HG03159 (cell line): Measurements from ENCODE around the gene PLPPR2.
A peak's percentile ranks its signal among the peaks of the same experiment; 100 is the strongest.
"Not testable (repeated sequence)": the region's sequence is repeated elsewhere in the genome, so short reads cannot be mapped to it uniquely, and the experiment has no call there.

ENCODE experiments used
- ATAC-seq: cut with Tn5 transposase; IDR thresholded peaks from one replicate; pipeline ENCODE4 v1.9.1; 2021; ENCODE audit warnings: mild to moderate bottlenecking, moderate library complexity; ENCODE audit not compliant: unreplicated experiment

Gene PLPPR2

DNA sequence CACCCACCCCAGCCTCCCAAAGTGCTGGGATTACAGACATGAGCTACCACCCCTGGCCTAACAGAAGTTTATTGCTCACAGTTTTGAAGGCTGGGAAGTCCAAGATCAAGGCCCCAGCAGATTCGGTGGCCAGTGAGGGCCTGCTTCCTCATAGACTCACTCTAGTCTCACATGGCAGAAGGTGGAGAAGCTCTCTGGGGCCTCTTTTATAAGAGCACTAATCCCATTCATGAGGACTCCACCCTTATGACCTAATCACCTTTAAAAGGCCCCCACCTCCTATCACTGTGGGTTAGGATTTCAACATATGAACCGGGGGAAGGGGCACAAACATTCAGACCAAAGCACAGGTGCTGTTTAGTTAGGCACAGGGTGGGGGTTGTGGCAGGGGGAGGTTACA, 12.3 kb downstream of the PLPPR2 start:
- ATAC-seq: no peak

DNA sequence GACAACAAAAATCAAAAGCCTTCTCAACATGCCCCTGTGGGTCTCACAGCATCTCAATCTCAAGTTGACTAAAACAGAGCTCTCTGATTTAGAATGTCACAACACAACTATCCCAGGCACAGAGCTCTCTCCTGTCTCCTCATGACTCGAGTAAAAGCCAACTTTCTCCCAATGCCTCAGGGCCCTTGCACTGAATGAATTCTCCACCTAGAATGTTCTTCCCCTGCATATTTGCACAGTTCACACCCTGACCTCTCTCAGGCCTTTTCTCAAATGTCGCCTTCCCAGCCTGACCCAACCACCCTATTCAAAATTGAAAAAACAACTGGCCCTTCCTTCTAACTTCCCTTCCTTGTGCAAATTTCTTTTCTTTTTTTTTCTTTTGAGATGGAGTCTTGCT, 15.5 kb downstream of the PLPPR2 start:
- no peak for ATAC-seq

DNA sequence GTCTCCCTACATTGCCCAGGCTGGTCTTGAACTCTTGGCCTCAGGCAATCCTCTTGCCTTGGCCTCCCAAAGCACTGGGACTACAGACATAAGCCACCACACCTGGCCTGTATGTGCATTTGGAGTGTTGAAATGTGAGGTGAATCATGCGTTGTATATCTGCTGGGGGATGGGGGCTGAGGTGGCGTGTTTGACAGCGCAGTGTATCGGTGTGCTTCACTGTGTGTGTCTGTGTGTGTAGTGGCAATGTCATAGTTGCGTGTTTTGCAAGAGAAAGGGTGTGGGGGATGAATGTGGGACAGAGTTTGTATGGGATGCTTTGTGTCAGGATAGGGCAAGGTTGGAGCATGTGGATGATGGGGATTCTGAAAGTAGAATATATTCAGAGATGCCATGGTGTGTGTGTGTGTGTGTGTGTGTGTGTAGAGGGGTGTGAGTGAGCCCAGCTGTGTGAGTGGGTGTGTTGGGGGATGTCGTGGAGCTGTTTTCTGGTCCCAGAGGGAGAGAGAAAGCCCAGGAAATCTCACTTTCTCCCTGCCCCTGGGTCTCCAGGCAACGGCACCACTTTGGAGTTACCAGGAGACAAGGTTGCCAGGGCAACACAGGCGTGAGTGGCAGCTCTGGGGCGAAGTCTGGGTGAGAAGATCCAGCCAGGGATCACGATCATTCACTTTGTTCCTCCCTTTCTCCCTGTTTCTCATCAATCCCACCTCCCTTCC, 18.1 kb downstream of the PLPPR2 start:
- no peak for ATAC-seq

DNA sequence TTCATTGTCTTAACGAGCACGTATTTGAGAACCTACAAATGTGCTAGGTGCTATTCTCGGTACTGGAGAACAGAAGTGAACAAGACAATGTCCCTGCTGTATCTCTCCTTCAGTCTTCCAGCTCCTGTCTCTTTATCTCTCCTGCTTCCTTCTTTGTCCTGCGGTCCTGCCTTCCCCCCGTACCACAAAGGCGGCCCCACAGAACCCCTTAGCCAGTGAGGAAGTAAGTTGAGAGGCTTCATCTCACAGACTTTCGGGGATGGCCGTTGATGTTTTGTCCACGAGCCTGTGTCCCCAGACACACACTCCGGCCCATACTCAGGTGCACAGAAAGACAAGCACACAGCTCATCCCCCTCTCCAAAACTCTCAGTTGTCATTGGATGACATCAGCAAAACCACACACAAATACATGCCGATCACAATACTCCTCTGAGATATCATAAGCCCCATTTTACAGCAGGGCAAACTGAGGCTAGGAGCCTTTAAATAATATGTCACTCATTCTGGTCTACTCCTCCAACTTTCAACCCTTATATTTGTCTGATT, 18.7 kb downstream of the PLPPR2 start:
- ATAC-seq: no peak

DNA sequence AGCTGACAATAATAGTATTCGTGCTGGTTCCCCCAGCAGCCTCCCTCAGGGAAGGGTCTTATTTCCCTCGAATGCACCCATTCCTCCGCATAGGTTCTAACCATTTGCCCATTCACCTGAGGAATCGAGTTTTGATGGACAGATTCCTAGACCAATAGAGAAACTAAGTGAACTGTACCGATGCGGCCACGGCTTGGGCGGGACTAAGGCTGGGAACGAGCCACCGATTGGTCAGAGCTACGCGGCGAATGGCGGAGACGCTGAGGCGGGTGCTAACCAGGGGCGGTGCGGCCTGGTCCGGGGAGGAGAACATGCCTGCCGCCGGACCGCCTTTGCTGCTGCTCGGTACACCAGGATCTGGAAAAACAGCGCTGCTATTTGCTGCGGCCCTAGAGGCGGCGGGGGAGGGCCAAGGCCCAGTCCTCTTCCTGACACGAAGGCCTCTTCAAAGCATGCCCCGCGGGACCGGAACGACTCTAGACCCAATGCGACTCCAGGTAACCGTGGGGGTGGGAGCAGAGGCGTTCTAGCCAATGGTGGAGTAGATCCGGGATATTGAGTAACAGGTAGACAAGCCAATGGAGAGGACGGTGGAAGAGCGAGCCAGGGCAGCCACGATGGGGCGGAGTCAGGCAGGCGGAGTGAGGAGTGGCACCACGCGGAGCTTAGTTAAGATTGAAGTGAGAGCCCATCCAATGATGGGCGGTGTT, 19.4 kb downstream of the PLPPR2 start, which contains the start of gene SWSAP1:
SWSAP1 (plus strand) TSS at position 234 of the 710 bp plus-strand sequence; CDS start at position 249, 15 bp downstream.
- peak; percentile 89 for ATAC-seq

DNA sequence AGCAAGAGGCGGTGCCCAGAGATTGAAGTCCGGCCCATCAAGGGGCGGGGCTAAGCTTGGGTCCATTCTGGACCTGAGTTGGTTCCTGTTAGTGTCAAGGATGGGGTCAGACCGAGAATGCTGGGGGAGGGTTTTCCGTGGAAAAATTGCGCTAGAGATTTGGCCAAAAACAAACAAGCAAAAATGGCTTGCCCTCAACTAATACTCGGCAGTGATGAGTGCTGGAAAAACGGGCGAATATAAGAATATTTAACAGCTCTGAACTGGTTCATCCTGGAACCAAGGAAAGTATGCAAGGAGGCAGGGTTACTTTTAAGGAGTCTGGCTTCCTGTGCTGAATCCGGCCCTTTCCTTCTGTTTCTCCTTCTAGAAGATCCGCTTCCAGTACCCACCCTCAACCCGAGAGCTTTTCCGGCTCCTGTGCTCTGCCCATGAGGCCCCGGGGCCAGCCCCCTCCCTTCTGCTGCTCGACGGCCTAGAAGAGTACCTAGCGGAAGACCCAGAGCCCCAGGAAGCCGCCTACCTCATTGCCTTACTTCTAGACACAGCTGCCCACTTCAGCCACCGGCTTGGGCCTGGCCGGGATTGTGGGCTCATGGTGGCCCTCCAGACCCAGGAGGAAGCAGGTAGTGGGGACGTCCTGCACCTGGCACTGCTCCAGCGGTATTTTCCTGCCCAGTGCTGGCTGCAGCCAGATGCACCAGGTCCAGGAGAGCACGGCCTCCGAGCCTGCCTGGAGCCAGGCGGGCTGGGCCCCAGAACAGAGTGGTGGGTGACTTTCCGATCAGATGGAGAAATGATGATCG, 20.1 kb downstream of the PLPPR2 start:
- ATAC-seq: no peak

DNA sequence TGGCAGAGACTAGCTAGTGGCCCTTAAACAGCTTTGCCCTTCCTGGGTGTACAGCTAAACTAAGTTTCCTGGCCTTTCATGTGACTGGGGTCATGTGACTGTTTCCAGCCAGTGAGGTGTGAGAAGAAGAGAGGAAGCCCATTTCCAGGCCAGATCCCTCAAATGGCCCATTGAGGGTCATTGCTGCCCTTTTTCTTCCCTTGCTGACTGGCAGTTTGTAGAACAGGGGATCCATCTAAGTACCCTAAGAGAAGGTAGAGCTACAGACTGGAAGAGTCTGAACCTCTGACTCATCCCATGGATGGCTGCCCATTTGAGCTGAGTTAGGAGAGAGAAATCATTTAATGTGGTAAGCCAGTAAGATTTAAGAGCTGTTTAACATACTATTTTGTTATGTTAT, 22.0 kb downstream of the PLPPR2 start:
- ATAC-seq: no peak

DNA sequence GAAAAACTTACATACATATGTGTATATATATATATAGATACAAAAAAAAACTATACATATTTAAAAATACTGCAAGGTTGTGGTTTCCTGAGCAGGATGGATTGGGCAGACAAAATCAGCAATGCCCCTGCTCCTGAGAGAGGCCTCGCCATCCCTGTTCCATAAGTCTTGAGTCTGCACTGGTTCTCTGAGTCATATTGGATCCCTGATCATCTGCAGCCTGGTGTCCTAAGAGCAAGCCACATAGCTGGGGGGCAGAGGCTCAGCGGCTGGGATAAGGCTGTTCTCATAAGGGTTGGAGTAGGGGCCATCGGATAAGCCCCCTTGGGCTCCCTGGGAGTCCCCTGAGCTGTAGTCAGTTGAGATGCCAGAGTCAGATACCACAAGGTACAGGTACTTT, 22.5 kb downstream of the PLPPR2 start:
- ATAC-seq: no peak

DNA sequence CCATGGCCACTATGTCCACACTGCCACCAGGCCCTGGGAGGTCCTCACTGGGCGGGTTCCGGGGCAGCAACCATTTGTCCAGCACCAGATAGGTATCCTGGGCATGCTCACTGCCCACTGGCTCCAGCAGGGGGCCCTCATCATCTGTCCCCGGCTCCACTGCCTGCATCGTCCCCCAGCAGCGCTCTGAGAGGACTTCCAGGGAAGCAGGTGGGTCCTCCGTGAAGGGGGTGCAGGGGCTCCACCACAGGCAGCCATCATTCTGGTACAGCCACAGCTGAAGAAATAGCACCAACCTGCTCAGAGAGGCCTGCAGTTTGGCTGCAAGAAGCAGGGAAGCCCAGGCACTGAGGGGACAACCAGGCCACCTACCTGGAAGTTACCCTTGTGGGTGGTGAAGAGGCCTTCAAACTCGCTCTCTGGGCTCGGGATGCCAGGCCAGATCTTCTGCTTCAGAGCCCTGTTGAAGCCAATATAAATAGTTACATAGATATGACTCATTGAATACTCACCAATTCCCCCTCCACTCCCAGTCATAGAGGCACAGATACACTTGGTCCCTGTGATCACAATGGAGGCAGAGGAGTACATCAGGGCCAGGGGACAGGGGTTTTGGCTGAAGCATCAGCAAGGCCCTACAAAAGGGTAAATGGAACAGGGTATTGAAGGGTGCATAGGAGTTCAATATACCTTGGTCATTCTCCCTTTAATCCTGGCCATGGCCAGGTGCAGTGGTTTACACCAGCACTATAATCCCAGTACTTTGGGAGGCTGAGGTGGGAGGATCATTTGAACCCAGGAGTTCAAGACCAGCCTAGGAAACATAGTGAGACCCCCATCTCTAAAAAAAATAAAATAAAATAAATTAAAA, 23.3 kb downstream of the PLPPR2 start:
- ATAC-seq: no peak

DNA sequence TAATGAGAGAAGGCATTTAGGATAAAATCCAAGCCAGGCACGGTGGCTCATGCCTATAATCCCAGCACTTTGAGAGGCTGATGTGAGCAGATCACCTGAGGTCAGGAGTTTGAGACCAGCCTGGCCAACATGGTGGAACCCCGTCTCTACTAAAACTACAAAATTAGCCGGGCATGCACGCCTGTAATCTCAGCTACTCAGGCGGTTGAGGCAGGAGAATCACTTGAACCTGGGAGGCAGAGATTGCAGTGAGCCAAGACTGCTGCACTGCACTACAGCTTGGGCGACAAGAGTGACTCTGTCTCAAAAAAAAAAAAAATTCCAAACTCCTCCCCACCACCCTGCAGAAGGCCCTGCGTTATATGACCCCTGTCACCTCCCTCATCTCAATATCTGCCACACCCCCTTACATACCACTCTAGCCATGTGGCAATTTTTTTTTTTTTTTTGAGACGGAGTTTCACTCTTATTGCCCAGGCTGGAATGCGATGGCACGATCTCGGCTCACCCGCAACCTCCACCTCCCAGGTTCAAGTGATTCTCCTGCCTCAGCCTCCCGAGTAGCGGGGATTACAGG, 24.1 kb downstream of the PLPPR2 start:
- ATAC-seq: not testable (repeated sequence)

DNA sequence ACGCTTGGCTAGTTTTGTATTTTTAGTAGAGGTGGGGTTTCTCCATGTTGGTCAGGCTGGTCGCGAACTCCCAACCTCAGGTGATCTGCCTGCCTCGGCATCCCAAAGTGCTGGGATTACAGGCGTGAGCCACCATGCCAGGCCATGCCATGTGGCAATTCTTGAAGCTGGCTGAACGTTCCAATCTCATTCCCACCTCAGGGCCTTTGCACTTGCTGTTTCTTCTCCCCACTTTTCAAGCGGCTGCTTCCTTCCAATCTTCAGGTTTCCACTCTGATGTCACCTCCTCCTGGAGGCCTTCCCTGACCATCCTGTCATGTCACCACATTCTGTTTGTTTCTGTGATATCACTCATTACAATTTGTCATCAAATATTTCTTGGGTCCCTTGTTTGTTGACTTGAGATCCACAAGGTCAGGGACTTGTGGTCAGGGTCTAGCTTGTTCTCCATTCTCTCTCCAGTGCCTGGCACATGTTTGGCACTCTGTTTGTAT, 24.7 kb downstream of the PLPPR2 start:
- no peak for ATAC-seq

DNA sequence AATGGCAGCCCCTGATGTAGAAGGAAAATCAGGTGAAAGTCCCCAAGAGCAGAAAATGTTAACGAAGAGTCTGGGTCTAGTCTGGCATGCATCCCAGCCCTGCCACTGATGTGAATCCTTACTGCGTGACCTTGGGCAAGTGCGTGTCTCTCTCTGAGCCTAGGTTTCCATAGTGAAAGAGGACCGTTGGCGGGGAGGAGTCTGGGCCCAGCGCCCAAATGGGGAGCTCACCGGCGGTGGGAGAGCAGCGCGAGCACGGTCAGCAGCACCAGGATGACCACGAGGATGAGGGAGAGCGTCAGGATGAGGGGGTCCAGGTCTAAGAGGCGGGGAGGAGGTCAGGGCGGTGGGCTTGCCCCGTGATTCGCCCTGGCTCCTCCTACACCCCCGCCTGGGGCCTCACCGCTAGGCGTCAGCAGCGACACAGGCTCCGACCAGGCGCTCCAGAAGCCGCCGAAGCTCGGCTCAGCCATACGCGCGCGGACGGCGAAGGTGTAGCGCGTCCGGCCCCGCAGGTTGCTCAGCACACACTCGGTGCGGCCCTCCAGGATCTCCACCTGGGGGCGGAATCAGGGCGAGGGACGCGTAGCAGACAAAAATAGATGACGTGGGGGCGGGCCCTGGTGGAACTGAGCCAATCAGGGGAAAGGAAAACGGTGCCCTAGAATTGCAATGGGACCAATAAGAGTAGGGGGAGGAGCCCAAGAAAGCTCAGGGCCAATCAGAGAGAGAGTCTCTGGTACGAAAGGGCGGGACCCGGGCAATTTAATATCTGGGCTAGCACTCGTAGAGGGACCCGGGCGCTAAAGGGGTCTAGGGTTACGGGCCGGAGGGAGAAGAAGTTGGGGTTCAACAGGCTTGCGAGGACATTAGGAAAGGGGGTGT, 25.7 kb downstream of the PLPPR2 start:
- peak; percentile 76 for ATAC-seq

DNA sequence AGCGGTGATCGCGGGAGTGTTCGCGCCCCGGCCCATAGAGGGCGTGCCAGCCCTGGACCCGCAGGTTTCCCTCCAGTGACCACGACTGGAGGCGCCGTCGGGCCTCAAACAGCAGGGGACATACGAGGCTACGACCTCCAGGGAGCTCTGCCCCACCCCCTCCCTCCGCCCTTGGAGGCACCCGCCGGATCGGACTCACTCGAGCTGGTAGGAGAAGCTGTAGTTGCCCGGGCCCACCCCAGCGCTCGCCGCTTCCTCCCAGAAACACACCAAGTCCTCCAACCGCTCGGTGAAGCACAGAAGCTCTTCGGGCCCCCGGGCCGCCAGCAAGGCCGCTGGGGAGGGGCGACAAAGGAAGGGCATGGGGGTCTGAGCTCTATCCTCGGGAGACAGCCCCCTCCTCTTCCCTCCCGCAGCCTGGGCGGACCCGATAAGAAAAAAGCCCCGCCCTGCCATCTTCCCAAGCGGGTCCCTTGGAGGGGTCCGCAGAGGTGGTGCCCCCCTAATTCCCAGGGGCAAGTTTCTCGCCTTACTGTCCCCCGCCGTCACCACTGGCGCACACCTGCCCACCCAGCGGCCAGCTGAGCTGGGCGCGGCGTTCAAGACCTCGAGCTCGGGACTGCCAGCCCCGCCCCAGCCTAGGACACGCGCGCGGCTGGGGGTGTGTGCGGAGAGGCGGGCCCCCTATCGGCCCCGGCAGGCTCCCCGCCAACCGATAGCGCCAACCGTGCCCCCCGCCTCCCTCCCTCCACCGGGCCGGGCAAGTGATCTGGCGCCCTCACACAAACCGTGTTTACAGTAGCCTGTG, 27.9 kb downstream of the PLPPR2 start:
- no peak for ATAC-seq

DNA sequence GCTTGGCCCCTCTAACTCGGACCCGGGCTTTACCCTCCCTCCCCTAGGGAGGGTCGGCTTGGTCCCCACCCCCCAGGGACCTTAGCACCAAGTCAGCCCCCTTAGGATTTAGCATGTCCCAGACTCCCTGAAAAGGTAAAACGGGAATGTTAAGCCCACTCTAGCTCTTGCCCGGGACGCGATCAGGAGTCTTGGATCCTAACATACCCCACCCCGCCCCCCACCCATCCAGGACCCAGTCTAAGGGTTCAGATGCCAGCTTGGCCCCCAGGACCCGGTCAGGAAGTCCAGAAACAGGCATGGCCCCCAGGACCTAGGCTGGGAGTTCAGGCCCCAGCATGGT, 28.4 kb downstream of the PLPPR2 start:
- no peak for ATAC-seq

DNA sequence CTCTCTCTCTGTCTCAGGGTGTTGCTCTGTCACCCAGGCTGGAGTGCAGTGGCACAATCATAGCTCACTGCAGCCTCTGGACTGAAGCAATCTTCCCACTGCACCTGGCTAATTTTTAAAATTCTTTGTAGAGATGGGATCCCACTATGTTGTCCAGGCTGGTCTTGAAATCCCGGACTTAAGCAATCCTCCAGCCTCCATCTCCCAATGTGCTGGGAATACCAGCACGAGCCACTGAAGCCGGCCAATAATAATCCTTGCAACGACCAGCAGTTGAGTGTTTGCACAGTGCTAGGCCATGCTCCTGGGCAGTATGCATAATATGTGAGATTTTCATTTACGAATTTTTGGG, 29.5 kb downstream of the PLPPR2 start:
- ATAC-seq: no peak

DNA sequence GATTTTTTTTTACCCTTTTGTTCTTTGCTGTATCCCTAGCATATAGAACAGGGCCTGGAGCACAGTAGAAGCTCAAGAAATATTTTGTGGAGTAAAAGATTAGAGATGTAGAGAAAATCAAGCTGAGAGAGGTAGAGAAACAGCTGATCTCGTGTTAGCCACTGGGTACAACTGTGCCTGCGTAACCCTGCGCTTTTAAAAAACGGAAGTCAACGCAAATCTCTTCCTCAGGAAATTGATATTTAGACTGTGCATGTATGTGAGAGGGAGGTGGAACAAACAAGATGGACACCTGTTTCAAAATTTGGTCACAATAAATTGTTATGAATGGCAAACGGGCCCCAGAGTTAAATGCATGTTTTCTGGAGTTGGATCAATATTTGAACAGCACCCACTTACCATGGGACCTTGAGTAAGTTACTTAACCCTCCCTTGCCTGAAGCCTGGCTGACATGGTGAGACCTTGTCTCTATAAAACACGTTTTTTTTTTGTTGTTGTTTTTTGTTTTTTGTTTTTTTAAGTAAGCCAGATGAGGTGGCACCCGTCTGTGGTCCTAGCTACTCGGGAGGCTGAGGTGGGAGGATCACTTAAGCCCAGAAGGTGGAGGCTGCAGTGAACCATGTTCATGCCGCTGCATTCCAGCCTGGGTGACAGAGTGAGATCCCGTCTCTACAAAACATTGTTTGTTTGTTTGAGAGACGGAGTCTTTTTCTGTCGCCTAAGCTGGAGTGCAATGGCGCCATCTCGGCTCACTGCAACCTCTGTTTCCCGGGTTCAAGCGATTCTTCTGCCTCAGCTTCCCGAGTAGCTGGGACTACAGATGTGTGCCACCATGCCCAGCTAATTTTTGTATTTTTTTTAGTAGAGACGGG, 32.2 kb downstream of the PLPPR2 start:
- no peak for ATAC-seq

DNA sequence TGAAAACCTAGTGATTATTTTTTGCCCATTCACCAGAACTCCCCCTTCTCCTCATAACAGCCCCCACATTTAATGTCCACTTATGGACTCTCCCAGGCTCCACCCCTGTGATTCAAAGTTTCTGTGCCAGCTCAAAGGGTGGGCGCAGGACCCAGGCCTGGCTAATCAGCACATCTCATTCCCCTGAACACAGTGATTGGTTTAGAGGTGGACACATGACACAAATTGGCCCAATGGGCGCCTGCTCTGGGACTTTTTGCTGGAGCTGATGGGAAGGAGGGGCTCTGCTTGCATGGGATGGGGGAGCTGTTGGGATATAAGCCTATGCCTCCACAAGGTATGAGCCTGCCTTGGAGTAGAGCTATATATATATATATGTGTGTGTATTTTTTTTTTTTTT, 35.1 kb downstream of the PLPPR2 start:
- ATAC-seq: no peak
